Glomerular visceral epithelial cell (primary cell): Measurements from ENCODE around the gene RADIL.

ENCODE experiments used
- DNase-seq: peaks from one replicate; pipeline ENCODE4 v3.0.0-alpha.2; 2016; ENCODE audit errors: extremely low spot score

Gene RADIL

GRCh38 chr7:4851459-4852422 is 31.8 kb downstream of the RADIL start:
- no peak for DNase-seq

- no peak for DNase-seq
Observed at GRCh38 chr7:4850262-4850795, 33.2 kb downstream of the RADIL start.

GRCh38 chr7:4849390-4849789 is 34.1 kb downstream of the RADIL start:
- DNase-seq = peak; percentile 2

- no peak for DNase-seq
Observed at GRCh38 chr7:4845740-4846142, 37.8 kb downstream of the RADIL start.

GRCh38 chr7:4842319-4843064 is 41.0 kb downstream of the RADIL start:
- DNase-seq = no peak

- no peak for DNase-seq
Observed at GRCh38 chr7:4841836-4842235, 41.7 kb downstream of the RADIL start.

GRCh38 chr7:4841007-4841784 is 42.3 kb downstream of the RADIL start:
- DNase-seq = no peak

GRCh38 chr7:4840079-4840501 is 43.4 kb downstream of the RADIL start:
- no peak for DNase-seq

GRCh38 chr7:4838626-4839334 is 44.7 kb downstream of the RADIL start:
- no peak for DNase-seq

- DNase-seq = no peak
Observed at GRCh38 chr7:4837803-4838625, 45.5 kb downstream of the RADIL start.

- no peak for DNase-seq
Observed at GRCh38 chr7:4837041-4837802, 46.3 kb downstream of the RADIL start.

- no peak for DNase-seq
Observed at GRCh38 chr7:4836206-4836661, 47.3 kb downstream of the RADIL start.

GRCh38 chr7:4835398-4836205 is 47.9 kb downstream of the RADIL start:
- no peak for DNase-seq

GRCh38 chr7:4834601-4835397 is 48.7 kb downstream of the RADIL start:
- DNase-seq = no peak

- no peak for DNase-seq
Observed at GRCh38 chr7:4833691-4834600, 49.6 kb downstream of the RADIL start.

GRCh38 chr7:4833176-4833575 is 50.3 kb downstream of the RADIL start:
- DNase-seq = no peak

GRCh38 chr7:4832711-4833110 is 50.8 kb downstream of the RADIL start:
- DNase-seq = no peak
